HG03439 (cell line): ENCODE measurements around the gene RTF2.

Experiments
- ATAC-seq: cut with Tn5 transposase; IDR thresholded peaks from one replicate; pipeline ENCODE4 v1.9.1; 2021; ENCODE audit warnings: mild to moderate bottlenecking, moderate library complexity; ENCODE audit not compliant: unreplicated experiment

Gene RTF2

GRCh38 chr20:56437196-56437960 is 31.0 kb upstream of the RTF2 start:
- ATAC-seq, result no peak

GRCh38 chr20:56438284-56438683 is 30.1 kb upstream of the RTF2 start:
- no peak for ATAC-seq

GRCh38 chr20:56439771-56440291 is 28.6 kb upstream of the RTF2 start:
- no peak for ATAC-seq

GRCh38 chr20:56440346-56441007 is 27.9 kb upstream of the RTF2 start:
- no peak for ATAC-seq

GRCh38 chr20:56442389-56443365 is 25.8 kb upstream of the RTF2 start:
- ATAC-seq, result no peak

- no peak for ATAC-seq
Observed at GRCh38 chr20:56443654-56444540, 24.5 kb upstream of the RTF2 start.

GRCh38 chr20:56445130-56445529 is 23.3 kb upstream of the RTF2 start:
- no peak for ATAC-seq

GRCh38 chr20:56445540-56445939 is 22.9 kb upstream of the RTF2 start:
- ATAC-seq, result no peak

- no peak for ATAC-seq
Observed at GRCh38 chr20:56447227-56447626, 21.2 kb upstream of the RTF2 start.

GRCh38 chr20:56449459-56449858 is 19.0 kb upstream of the RTF2 start:
- no peak for ATAC-seq

- no peak for ATAC-seq
Observed at GRCh38 chr20:56451056-56451765, 17.2 kb upstream of the RTF2 start.

- peak; percentile 66 for ATAC-seq
Observed at GRCh38 chr20:56453352-56453751, 15.1 kb upstream of the RTF2 start.

- peak; percentile 70 for ATAC-seq
Observed at GRCh38 chr20:56454754-56455153, 13.7 kb upstream of the RTF2 start.

- ATAC-seq, result no peak
Observed at GRCh38 chr20:56458206-56458821, 10.1 kb upstream of the RTF2 start.

- ATAC-seq, result no peak
Observed at GRCh38 chr20:56460459-56460858, 8.0 kb upstream of the RTF2 start.

GRCh38 chr20:56461576-56461975 is 6.9 kb upstream of the RTF2 start:
- ATAC-seq, result no peak

GRCh38 chr20:56463428-56463827 is 5.0 kb upstream of the RTF2 start:
- ATAC-seq, result no peak

- no peak for ATAC-seq
Observed at GRCh38 chr20:56465997-56466396, 2.4 kb upstream of the RTF2 start.

- ATAC-seq, result no peak
Observed at GRCh38 chr20:56467968-56468315, 485 bp upstream of the RTF2 start.
